ENCODE measurements around the gene SNX25. TPM values are rescaled to one million over a fixed set of nuclear protein-coding genes. Genes with fewer than 3 reads are reported as not detected.
"Not testable (repeated sequence)": the region's sequence is repeated elsewhere in the genome, so short reads cannot be mapped to it uniquely, and the experiment has no call there.

The SNX25 gene
- total and polyA plus RNA-seq, 10 donors: 9.6 to 49.6 (median 35.2) TPM

- intact Hi-C loops (cut with DNase I; ENCODE audit: low total_unique reads): no loop called here
- TF ChIP-seq CTCF (IDR thresholded peaks at IDR 0.05 in 8 of 11, conservative IDR thresholded peaks at IDR 0.05 in 3 of 11) (no peak), POLR2A (IDR thresholded peaks at IDR 0.05) (no peak), POLR2AphosphoS5 (IDR thresholded peaks at IDR 0.05) (no peak)
- peaks cover 0 to 23% (median 2%) of the 10 kb centered on the region in 6 donors for H3K4me1 ChIP-seq
- H3K4me3 ChIP-seq: no peak overlapping the region
- H3K27ac ChIP-seq: peak overlapping the region in 2 of 8 donors; percentile 22 to 39
- no peaks in the 10 kb centered on the region for H3K9me3 ChIP-seq
- 78 to 86% (median 81%) methylated on average over 5 of the region's 5 CpGs for WGBS, 5 donors
- peaks cover 0 to 86% (median 24%) of the 10 kb centered on the region in 6 donors for H3K36me3 ChIP-seq
- no peaks in the 10 kb centered on the region for H3K27me3 ChIP-seq (replicated peaks in 1 of 7)
- no peak for DNase-seq
Measured at GRCh38 chr4:185311113-185311888, 101.9 kb downstream of the SNX25 start.

- DNase-seq: no peak
- TF ChIP-seq CTCF (IDR thresholded peaks at IDR 0.05 in 8 of 11, conservative IDR thresholded peaks at IDR 0.05 in 3 of 11) (no peak), POLR2A (IDR thresholded peaks at IDR 0.05) (no peak), POLR2AphosphoS5 (IDR thresholded peaks at IDR 0.05) (no peak)
- 67 to 92% (median 81%) methylated on average over 5 of the region's 5 CpGs for WGBS, 5 donors
- Histone ChIP-seq H3K36me3 (peaks cover 0 to 91% (median 25%) of the 10 kb centered on the region in 6 donors), H3K9me3 (peaks cover 0 to 5% (median 0%) of the 10 kb centered on the region in 8 donors), H3K27ac (peak overlapping the region in 1 of 8 donors; percentile 28), H3K4me1 (peaks cover 0 to 23% (median 2%) of the 10 kb centered on the region in 6 donors), H3K4me3 (no peak overlapping the region), H3K27me3 (replicated peaks in 1 of 7) (no peaks in the 10 kb centered on the region)
- intact Hi-C loops (cut with DNase I; ENCODE audit: low total_unique reads): no loop called here
Measured at GRCh38 chr4:185312699-185313098, 103.3 kb downstream of the SNX25 start.

- H3K4me3 ChIP-seq; DNase-seq; intact Hi-C loops (cut with DNase I; ENCODE audit: low total_unique reads); H3K4me1 ChIP-seq; H3K27me3 ChIP-seq (replicated peaks in 1 of 7); H3K27ac ChIP-seq; H3K9me3 ChIP-seq: not testable (repeated sequence)
- H3K36me3 ChIP-seq: peaks cover 0 to 79% (median 18%) of the 10 kb centered on the region in 6 donors
- 77 to 98% (median 80%) methylated on average over 3 of the region's 3 CpGs for WGBS, 5 donors
Measured at GRCh38 chr4:185317462-185317861, 108.1 kb downstream of the SNX25 start.

GRCh38 chr4:185317880-185318279 lies 108.5 kb downstream of the SNX25 start:
- Histone ChIP-seq H3K27ac (no peak overlapping the region), H3K4me1 (peaks cover 0 to 7% (median 0%) of the 10 kb centered on the region in 6 donors), H3K27me3 (replicated peaks in 1 of 7) (no peaks in the 10 kb centered on the region), H3K4me3 (no peak overlapping the region), H3K36me3 (peaks cover 0 to 76% (median 14%) of the 10 kb centered on the region in 6 donors), H3K9me3 (peaks cover 0 to 5% (median 0%) of the 10 kb centered on the region in 8 donors)
- WGBS, 5 donors: 90 to 98% (median 94%) methylated on average over 1 of the region's 1 CpG
- intact Hi-C loops (cut with DNase I; ENCODE audit: low total_unique reads): no loop called here
- no peak for DNase-seq
- TF ChIP-seq POLR2AphosphoS5 (IDR thresholded peaks at IDR 0.05) (no peak), POLR2A (IDR thresholded peaks at IDR 0.05) (no peak), CTCF (IDR thresholded peaks at IDR 0.05 in 8 of 11, conservative IDR thresholded peaks at IDR 0.05 in 3 of 11) (no peak)
